ENCODE measurements around the gene SUPT3H.
"Not testable (repeated sequence)": the region's sequence is repeated elsewhere in the genome, so short reads cannot be mapped to it uniquely, and the experiment has no call there.

- TF ChIP-seq CTCF, EP300 (IDR thresholded peaks at IDR 0.05): not testable (repeated sequence)
Measured at GRCh38 chr6:45277741-45278140, 100.0 kb downstream of the SUPT3H start.

Data from ovary (tissue), 3 donors.